ENCODE measurements around the gene CBL.

- TF ChIP-seq, protein P1, sequence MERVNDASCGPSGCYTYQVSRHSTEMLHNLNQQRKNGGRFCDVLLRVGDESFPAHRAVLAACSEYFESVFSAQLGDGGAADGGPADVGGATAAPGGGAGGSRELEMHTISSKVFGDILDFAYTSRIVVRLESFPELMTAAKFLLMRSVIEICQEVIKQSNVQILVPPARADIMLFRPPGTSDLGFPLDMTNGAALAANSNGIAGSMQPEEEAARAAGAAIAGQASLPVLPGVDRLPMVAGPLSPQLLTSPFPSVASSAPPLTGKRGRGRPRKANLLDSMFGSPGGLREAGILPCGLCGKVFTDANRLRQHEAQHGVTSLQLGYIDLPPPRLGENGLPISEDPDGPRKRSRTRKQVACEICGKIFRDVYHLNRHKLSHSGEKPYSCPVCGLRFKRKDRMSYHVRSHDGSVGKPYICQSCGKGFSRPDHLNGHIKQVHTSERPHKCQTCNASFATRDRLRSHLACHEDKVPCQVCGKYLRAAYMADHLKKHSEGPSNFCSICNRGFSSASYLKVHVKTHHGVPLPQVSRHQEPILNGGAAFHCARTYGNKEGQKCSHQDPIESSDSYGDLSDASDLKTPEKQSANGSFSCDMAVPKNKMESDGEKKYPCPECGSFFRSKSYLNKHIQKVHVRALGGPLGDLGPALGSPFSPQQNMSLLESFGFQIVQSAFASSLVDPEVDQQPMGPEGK (tag by site-specific recombination; IDR thresholded peaks at IDR 0.05), result no peak
- no peak for TF ChIP-seq ZNF707 (tag by site-specific recombination; IDR thresholded peaks at IDR 0.05)
- no peak for TF ChIP-seq ZNF354C (tag by site-specific recombination; IDR thresholded peaks at IDR 0.05; ENCODE audit: borderline replicate concordance, low read depth)
- TF ChIP-seq, protein P2, sequence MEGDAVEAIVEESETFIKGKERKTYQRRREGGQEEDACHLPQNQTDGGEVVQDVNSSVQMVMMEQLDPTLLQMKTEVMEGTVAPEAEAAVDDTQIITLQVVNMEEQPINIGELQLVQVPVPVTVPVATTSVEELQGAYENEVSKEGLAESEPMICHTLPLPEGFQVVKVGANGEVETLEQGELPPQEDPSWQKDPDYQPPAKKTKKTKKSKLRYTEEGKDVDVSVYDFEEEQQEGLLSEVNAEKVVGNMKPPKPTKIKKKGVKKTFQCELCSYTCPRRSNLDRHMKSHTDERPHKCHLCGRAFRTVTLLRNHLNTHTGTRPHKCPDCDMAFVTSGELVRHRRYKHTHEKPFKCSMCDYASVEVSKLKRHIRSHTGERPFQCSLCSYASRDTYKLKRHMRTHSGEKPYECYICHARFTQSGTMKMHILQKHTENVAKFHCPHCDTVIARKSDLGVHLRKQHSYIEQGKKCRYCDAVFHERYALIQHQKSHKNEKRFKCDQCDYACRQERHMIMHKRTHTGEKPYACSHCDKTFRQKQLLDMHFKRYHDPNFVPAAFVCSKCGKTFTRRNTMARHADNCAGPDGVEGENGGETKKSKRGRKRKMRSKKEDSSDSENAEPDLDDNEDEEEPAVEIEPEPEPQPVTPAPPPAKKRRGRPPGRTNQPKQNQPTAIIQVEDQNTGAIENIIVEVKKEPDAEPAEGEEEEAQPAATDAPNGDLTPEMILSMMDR (tag by site-specific recombination; IDR thresholded peaks at IDR 0.05), result no peak
- TF ChIP-seq, protein P3, sequence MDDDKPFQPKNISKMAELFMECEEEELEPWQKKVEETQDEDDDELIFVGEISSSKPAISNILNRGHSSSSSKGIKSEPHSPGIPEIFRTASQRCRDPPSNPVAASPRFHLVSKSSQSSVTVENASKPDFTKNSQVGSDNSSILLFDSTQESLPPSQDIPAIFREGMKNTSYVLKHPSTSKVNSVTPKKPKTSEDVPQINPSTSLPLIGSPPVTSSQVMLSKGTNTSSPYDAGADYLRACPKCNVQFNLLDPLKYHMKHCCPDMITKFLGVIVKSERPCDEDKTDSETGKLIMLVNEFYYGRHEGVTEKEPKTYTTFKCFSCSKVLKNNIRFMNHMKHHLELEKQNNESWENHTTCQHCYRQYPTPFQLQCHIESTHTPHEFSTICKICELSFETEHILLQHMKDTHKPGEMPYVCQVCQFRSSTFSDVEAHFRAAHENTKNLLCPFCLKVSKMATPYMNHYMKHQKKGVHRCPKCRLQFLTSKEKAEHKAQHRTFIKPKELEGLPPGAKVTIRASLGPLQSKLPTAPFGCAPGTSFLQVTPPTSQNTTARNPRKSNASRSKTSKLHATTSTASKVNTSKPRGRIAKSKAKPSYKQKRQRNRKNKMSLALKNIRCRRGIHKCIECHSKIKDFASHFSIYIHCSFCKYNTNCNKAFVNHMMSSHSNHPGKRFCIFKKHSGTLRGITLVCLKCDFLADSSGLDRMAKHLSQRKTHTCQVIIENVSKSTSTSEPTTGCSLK (tag by site-specific recombination; IDR thresholded peaks at IDR 0.05), result no peak
- TF ChIP-seq, protein P4, sequence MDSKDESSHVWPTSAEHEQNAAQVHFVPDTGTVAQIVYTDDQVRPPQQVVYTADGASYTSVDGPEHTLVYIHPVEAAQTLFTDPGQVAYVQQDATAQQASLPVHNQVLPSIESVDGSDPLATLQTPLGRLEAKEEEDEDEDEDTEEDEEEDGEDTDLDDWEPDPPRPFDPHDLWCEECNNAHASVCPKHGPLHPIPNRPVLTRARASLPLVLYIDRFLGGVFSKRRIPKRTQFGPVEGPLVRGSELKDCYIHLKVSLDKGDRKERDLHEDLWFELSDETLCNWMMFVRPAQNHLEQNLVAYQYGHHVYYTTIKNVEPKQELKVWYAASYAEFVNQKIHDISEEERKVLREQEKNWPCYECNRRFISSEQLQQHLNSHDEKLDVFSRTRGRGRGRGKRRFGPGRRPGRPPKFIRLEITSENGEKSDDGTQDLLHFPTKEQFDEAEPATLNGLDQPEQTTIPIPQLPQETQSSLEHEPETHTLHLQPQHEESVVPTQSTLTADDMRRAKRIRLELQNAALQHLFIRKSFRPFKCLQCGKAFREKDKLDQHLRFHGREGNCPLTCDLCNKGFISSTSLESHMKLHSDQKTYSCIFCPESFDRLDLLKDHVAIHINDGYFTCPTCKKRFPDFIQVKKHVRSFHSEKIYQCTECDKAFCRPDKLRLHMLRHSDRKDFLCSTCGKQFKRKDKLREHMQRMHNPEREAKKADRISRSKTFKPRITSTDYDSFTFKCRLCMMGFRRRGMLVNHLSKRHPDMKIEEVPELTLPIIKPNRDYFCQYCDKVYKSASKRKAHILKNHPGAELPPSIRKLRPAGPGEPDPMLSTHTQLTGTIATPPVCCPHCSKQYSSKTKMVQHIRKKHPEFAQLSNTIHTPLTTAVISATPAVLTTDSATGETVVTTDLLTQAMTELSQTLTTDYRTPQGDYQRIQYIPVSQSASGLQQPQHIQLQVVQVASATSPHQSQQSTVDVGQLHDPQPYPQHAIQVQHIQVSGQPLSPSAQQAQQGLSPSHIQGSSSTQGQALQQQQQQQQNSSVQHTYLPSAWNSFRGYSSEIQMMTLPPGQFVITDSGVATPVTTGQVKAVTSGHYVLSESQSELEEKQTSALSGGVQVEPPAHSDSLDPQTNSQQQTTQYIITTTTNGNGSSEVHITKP (tag by site-specific recombination; IDR thresholded peaks at IDR 0.05), result no peak
- no peak for TF ChIP-seq MYNN (tag by site-specific recombination; IDR thresholded peaks at IDR 0.05; ENCODE audit: borderline replicate concordance)
- TF ChIP-seq OVOL3 (tag by site-specific recombination; IDR thresholded peaks at IDR 0.05), result no peak
- no peak for TF ChIP-seq ZBTB1 (tag by site-specific recombination; IDR thresholded peaks at IDR 0.05)
Observed at GRCh38 chr11:119223856-119224255, 17.7 kb downstream of the CBL start.
